ENCODE measurements around the gene NYAP2.

Gene NYAP2

DNA sequence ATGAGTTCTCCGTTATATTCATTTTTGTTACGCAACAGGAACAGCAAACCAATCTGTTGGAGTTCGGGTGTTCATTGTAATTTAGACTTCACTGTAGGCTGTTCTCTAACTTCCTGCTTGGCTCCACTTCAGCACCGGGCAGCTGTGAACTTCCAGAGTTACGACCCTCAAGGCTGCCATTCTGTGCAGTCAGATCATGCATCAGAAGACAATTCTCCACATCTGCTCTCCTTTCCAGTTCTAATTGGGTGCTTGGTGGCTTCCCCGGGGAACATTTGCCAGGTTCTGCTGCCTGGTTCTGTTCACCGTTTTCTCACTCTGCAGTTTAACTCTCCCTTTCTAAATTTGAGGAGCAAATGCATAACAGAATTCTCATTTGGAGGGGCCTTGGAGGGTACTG lies 237.7 kb downstream of the NYAP2 start:
- no peak overlapping the region for H3K4me3 ChIP-seq (ENCODE audit: low read depth, low read length)
- no peak for DNase-seq (ENCODE audit: low read depth)
- TF ChIP-seq, protein P1, sequence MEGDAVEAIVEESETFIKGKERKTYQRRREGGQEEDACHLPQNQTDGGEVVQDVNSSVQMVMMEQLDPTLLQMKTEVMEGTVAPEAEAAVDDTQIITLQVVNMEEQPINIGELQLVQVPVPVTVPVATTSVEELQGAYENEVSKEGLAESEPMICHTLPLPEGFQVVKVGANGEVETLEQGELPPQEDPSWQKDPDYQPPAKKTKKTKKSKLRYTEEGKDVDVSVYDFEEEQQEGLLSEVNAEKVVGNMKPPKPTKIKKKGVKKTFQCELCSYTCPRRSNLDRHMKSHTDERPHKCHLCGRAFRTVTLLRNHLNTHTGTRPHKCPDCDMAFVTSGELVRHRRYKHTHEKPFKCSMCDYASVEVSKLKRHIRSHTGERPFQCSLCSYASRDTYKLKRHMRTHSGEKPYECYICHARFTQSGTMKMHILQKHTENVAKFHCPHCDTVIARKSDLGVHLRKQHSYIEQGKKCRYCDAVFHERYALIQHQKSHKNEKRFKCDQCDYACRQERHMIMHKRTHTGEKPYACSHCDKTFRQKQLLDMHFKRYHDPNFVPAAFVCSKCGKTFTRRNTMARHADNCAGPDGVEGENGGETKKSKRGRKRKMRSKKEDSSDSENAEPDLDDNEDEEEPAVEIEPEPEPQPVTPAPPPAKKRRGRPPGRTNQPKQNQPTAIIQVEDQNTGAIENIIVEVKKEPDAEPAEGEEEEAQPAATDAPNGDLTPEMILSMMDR (IDR thresholded peaks at IDR 0.05; ENCODE audit: control insufficient read depth, extremely low read depth, insufficient read depth): no peak

DNA sequence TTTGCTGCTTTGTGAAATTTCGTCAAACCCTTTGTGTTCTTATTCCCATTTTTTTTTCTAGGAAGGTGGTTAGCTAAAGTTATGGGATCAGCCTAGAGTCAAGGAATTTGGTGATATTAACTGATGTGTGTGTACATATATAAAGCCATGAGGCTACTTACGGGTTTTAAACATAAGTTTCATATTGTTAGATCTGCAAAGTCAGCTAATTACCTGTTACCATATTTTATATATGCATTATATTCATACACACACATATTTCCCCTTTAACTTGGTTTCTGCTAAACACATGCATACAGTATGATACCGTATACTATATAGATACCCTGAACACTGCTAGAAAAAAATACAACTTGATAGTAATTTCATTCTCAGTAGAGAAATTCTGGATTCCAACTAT lies 241.0 kb downstream of the NYAP2 start:
- DNase-seq (ENCODE audit: low read depth): no peak
- no peak overlapping the region for H3K4me3 ChIP-seq (ENCODE audit: low read depth, low read length)
- TF ChIP-seq, protein P1 (IDR thresholded peaks at IDR 0.05; ENCODE audit: control insufficient read depth, extremely low read depth, insufficient read depth): no peak

DNA sequence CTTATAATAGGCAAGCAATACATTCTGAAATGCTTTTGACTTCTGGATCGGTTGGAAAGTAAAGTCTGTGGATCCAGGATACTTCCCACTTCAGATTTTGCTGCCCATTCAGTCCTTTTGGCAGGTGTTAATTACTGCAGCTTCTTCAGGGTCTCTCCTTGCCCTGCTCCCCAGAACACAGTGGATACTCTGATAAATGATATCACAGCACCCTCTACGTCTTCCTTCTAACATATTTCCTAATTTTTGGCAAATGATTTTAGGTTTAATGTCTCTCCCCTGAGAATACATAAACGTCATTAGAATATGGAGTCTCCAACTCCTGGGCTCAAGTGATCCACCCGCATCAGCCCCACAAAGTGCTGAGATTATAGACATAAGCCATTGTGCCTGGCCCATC lies 249.8 kb downstream of the NYAP2 start:
- DNase-seq (ENCODE audit: low read depth): no peak
- no peak overlapping the region for H3K4me3 ChIP-seq (ENCODE audit: low read depth, low read length)
- TF ChIP-seq, protein P1 (IDR thresholded peaks at IDR 0.05; ENCODE audit: control insufficient read depth, extremely low read depth, insufficient read depth): 0 out of 2 replicates have a peak, but pooled peaks have one; percentile 7

DNA sequence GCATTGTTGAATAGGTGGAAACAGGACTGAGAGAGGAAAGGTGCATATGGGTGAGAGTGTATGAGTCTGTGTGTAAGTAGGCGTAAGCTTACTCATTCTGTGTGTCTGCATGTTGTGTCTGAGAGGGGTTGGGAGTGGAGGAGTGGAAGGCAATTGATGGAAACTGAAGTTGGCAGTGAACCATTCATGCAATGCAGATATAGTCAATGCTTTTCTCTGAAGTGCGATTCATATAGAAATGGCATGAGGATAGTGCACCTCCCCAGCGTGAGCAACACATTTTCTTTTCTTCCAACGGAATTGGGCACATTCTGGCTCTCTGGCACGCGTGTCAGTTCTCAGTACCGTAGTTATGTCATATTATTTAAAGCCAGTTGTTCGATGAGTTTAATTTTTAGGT lies 250.5 kb downstream of the NYAP2 start:
- no peak overlapping the region for H3K4me3 ChIP-seq (ENCODE audit: low read depth, low read length)
- TF ChIP-seq, protein P1 (IDR thresholded peaks at IDR 0.05; ENCODE audit: control insufficient read depth, extremely low read depth, insufficient read depth): no peak
- no peak for DNase-seq (ENCODE audit: low read depth)

DNA sequence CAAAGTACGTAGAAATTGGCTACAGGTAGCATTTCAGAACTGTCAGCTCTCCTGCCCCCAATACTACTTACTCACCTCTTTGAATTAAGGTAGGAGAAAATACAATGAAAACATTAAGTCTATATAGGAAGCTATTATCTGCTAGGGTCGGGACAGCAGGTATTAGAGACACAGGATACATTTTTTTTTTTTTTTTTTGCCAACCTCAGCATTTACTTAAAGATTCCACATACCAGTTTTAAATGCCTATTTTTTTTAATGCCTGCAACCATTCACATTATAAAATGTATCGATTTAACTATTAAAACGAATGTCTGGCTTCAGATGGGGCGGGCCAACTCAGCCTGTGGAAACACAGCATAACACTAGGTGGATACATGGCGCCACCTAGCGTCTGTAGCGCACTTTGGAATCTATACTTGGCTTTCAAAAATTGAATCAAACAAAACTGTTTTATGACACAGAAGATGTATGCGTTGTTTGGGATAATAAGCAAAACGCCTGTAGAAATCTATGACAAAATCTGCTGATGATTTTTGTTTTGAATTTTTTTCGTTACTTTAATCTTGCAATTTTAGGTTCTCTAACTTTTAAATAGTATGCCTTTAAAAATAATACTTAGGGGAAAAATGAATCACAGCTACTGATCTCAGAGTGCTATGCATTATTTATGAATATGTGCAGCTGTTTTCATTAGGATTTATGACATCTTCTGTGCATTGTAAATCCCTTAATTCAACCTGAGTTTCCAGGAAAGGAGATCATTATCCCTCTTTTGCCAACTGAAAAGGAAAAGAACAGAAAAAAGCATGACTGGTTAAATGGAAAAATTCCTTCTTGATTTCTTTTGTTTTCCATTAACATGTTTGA lies 261.0 kb downstream of the NYAP2 start:
- TF ChIP-seq, protein P1 (IDR thresholded peaks at IDR 0.05; ENCODE audit: control insufficient read depth, extremely low read depth, insufficient read depth): peak; percentile 82
- no peak overlapping the region for H3K4me3 ChIP-seq (ENCODE audit: low read depth, low read length)
- peak; percentile 30 for DNase-seq (ENCODE audit: low read depth)

DNA sequence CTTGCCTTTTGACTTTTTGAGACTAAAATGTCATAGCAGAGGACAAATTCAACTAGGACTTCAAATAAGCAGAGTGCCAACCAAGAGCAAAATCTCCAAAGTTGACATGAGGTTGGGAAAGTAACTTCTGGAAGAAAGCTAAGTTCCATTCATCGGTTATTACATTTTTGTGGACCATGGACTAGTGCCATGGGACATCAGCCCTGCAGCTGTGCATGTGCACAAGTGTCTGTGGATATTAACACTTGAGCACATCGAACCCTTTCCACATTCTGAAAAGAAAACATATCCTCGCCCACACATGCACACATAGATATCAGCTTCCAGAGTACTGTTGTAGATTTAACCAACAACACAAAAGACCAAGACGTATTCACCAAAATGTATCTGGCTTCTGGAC lies 262.6 kb downstream of the NYAP2 start:
- no peak for DNase-seq (ENCODE audit: low read depth)
- TF ChIP-seq, protein P1 (IDR thresholded peaks at IDR 0.05; ENCODE audit: control insufficient read depth, extremely low read depth, insufficient read depth): no peak
- no peak overlapping the region for H3K4me3 ChIP-seq (ENCODE audit: low read depth, low read length)

DNA sequence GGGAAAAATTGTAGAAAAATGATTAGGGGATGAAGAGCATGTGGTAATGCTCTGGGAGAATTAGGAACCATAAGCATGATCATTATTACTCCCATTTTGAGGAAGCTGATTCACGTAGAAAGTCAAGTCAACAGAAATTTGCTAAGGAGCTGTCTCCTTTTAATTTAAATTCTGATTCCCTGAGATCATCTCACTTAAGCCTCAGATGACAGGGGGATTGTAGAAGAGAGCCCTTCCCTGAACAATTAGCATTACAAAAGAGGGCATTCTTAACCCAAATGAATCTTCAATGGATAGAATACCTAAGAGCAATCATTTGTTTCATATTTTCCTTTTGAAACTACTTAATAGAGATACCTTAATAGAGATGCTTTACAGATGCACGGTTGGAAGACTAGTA lies 267.9 kb downstream of the NYAP2 start:
- H3K4me3 ChIP-seq (ENCODE audit: low read depth, low read length): no peak overlapping the region
- TF ChIP-seq, protein P1 (IDR thresholded peaks at IDR 0.05; ENCODE audit: control insufficient read depth, extremely low read depth, insufficient read depth): no peak
- no peak for DNase-seq (ENCODE audit: low read depth)
